IMR-90 (cell line): ENCODE results near the gene OR10Z1.

Experiments
- BHLHE40 ChIP-seq: fragments of 150-350 bp; IDR thresholded peaks from 2 replicates; pipeline ENCODE4 v1.6.1; 2016; ENCODE audit warnings: mild to moderate bottlenecking, low read depth, low read length
- CTCF ChIP-seq: conservative IDR thresholded peaks from 2 replicates; pipeline ENCODE4 v1.5.1; 2012; ENCODE audit warnings: mild to moderate bottlenecking, low read depth, low read length, improper control_type of control experiment
- MAFK ChIP-seq: IDR thresholded peaks from 2 replicates; pipeline ENCODE4 v1.6.1; 2012; ENCODE audit warnings: low read depth, low read length, improper control_type of control experiment
- MAZ ChIP-seq: IDR thresholded peaks from 2 replicates; pipeline ENCODE4 v1.6.1; 2012; ENCODE audit warnings: low read depth, mild to moderate bottlenecking, low read length, improper control_type of control experiment, moderate library complexity, borderline replicate concordance
- NFE2L2 ChIP-seq: fragments of 150-350 bp; IDR thresholded peaks from 2 replicates; pipeline ENCODE4 v1.6.1; 2016; ENCODE audit warnings: low read depth, mild to moderate bottlenecking, low read length
- POLR2A ChIP-seq: IDR thresholded peaks from 2 replicates; pipeline ENCODE4 v1.6.1; 2012; ENCODE audit warnings: mild to moderate bottlenecking, low read depth, low read length
- RAD21 ChIP-seq: IDR thresholded peaks from 2 replicates; pipeline ENCODE4 v1.6.1; 2012; ENCODE audit warnings: low read length, improper control_type of control experiment
- RFX5 ChIP-seq: IDR thresholded peaks from 2 replicates; pipeline ENCODE4 v1.8.0; 2012; ENCODE audit warnings: low read depth, mild to moderate bottlenecking, low read length, moderate library complexity
- USF2 ChIP-seq: fragments of 150-350 bp; IDR thresholded peaks from 2 replicates; pipeline ENCODE4 v1.6.1; 2017; ENCODE audit warnings: mild to moderate bottlenecking, antibody characterized with exemption, low read length, low read depth

- TF ChIP-seq CTCF (no peak), BHLHE40 (no peak), NFE2L2 (no peak), MAFK (no peak), RAD21 (no peak), POLR2A (no peak), MAZ (no peak), USF2 (no peak), RFX5 (no peak)
Observed at GRCh38 chr1:158570480-158570879, 34.6 kb upstream of the OR10Z1 start, which contains the start of gene OR6P1.
